SK-N-SH treated with all-trans-retinoic acid at 6 μM for 48 hours (cell line): ENCODE results near the gene AGGF1.

Experiments used
- ATAC-seq: fragments of 200-7000 bp; cut with Tn5 transposase; 3 replicates; pipeline ENCODE4 v1.9.1; 2020; ENCODE audit warnings: mild to moderate bottlenecking, moderate library complexity
- ARNTL ChIP-seq: fragments of 450-650 bp; formaldehyde crosslinking; IDR thresholded peaks from 2 replicates; pipeline ENCODE4 v1.5.0; 2020; ENCODE audit warnings: low read depth, mild to moderate bottlenecking, moderate library complexity, borderline replicate concordance
- BACH2 ChIP-seq: fragments of 250-450 bp; sonication (Bioruptor Pico); IDR thresholded peaks from 2 replicates; pipeline ENCODE4 v1.9.0; 2021; ENCODE audit warnings: mild to moderate bottlenecking, borderline replicate concordance
- CSDC2 ChIP-seq: fragments of 250-450 bp; sonication (Bioruptor Pico); IDR thresholded peaks from 2 replicates; pipeline ENCODE4 v1.5.0; 2020; ENCODE audit warnings: mild to moderate bottlenecking, moderate library complexity
- ESRRG ChIP-seq: fragments of 250-450 bp; sonication (Bioruptor Pico); IDR thresholded peaks from 2 replicates; pipeline ENCODE4 v1.6.1; 2021; ENCODE audit warnings: mild to moderate bottlenecking
- ISL1 ChIP-seq: fragments of 250-450 bp; sonication (Bioruptor Pico); IDR thresholded peaks from 2 replicates; pipeline ENCODE4 v2.1.2; 2022; ENCODE audit warnings: mild to moderate bottlenecking, moderate library complexity
- OSR1 ChIP-seq: fragments of 250-450 bp; sonication (Bioruptor Pico); IDR thresholded peaks from 2 replicates; pipeline ENCODE4 v1.8.0; 2022; ENCODE audit warnings: moderate library complexity, mild to moderate bottlenecking, inconsistent platforms
- PPARA ChIP-seq: fragments of 250-450 bp; sonication (Bioruptor Pico); IDR thresholded peaks from 2 replicates; pipeline ENCODE4 v1.5.0; 2020; ENCODE audit warnings: mild to moderate bottlenecking, borderline replicate concordance
- RARB ChIP-seq: fragments of 250-450 bp; sonication (Bioruptor Pico); IDR thresholded peaks from 2 replicates; pipeline ENCODE4 v1.8.0; 2021; ENCODE audit warnings: mild to moderate bottlenecking, moderate library complexity
- SNAI2 ChIP-seq: fragments of 250-450 bp; sonication (Bioruptor Pico); IDR thresholded peaks from 2 replicates; pipeline ENCODE4 v1.5.0; 2020; ENCODE audit warnings: mild to moderate bottlenecking, moderate library complexity
- TCF4 ChIP-seq: fragments of 250-450 bp; sonication (Bioruptor Pico); IDR thresholded peaks from 2 replicates; pipeline ENCODE4 v1.8.0; 2021; ENCODE audit warnings: mild to moderate bottlenecking, moderate library complexity, borderline replicate concordance
- TOX ChIP-seq: fragments of 250-450 bp; sonication (Bioruptor Pico); IDR thresholded peaks from 2 replicates; pipeline ENCODE4 v1.8.0; 2021; ENCODE audit warnings: mild to moderate bottlenecking, moderate library complexity, borderline replicate concordance
- ZC3H10 ChIP-seq: fragments of 250-450 bp; sonication (Bioruptor Pico); IDR thresholded peaks from 2 replicates; pipeline ENCODE4 v1.5.1; 2021; ENCODE audit warnings: mild to moderate bottlenecking, moderate library complexity
- ZFP30 ChIP-seq: fragments of 450-650 bp; formaldehyde crosslinking; IDR thresholded peaks from 2 replicates; pipeline ENCODE4 v1.5.0; 2022; ENCODE audit warnings: mild to moderate bottlenecking, moderate library complexity
- ZNF565 ChIP-seq: fragments of 450-650 bp; formaldehyde crosslinking; conservative IDR thresholded peaks from 2 replicates; pipeline ENCODE4 v1.5.0; 2020; ENCODE audit warnings: low read depth, mild to moderate bottlenecking, moderate library complexity
- ZNF70 ChIP-seq: fragments of 450-650 bp; formaldehyde crosslinking; IDR thresholded peaks from 2 replicates; pipeline ENCODE4 v1.5.0; 2020; ENCODE audit warnings: mild to moderate bottlenecking, moderate library complexity
- ZNF8 ChIP-seq: fragments of 450-650 bp; formaldehyde crosslinking; IDR thresholded peaks from 2 replicates; pipeline ENCODE4 v1.5.0; 2020; ENCODE audit warnings: mild to moderate bottlenecking, moderate library complexity
- TF ChIP-seq, protein P1 (sequence below): fragments of 250-450 bp; sonication (Bioruptor Pico); IDR thresholded peaks from 2 replicates; pipeline ENCODE4 v1.5.1; 2020; ENCODE audit warnings: low read depth, mild to moderate bottlenecking, moderate library complexity
- TF ChIP-seq, protein P2 (sequence below): fragments of 250-450 bp; sonication (Bioruptor Pico); IDR thresholded peaks from 2 replicates; pipeline ENCODE4 v1.8.0; 2020; ENCODE audit warnings: mild to moderate bottlenecking, moderate library complexity, borderline replicate concordance
- TF ChIP-seq, protein P3 (sequence below): fragments of 250-450 bp; sonication (Bioruptor Pico); IDR thresholded peaks from 2 replicates; pipeline ENCODE4 v1.8.0; 2021; ENCODE audit warnings: low read depth, mild to moderate bottlenecking, moderate library complexity, borderline replicate concordance
- TF ChIP-seq, protein P4 (sequence below): fragments of 250-450 bp; sonication (Bioruptor Pico); IDR thresholded peaks from 2 replicates; pipeline ENCODE4 v1.5.1; 2021; ENCODE audit warnings: mild to moderate bottlenecking, moderate library complexity
- TF ChIP-seq, protein P5 (sequence below): fragments of 250-450 bp; sonication (Bioruptor Pico); IDR thresholded peaks from 2 replicates; pipeline ENCODE4 v1.5.0; 2020; ENCODE audit warnings: mild to moderate bottlenecking, moderate library complexity

The AGGF1 gene

DNA sequence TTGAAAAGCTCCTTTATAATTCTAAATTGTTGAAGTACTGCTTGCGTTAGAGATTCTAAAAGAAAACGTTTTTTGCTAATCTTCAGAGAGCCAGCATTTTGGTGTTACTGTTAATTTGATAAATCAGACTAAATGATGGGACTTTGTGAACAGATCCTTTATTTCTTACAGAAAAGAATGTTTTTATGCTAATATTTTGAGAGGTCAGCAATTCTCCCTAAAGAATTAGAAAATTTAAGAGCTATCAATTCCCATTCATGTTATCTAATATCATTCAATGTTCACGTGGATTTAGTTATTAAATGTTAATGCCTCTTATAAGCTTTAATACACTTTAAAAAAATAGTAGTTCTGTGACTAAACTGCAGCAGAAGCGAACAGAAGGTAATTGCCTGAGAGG is 2.4 kb downstream of the AGGF1 start:
- ATAC-seq = no peak
- TF ChIP-seq, protein P1, sequence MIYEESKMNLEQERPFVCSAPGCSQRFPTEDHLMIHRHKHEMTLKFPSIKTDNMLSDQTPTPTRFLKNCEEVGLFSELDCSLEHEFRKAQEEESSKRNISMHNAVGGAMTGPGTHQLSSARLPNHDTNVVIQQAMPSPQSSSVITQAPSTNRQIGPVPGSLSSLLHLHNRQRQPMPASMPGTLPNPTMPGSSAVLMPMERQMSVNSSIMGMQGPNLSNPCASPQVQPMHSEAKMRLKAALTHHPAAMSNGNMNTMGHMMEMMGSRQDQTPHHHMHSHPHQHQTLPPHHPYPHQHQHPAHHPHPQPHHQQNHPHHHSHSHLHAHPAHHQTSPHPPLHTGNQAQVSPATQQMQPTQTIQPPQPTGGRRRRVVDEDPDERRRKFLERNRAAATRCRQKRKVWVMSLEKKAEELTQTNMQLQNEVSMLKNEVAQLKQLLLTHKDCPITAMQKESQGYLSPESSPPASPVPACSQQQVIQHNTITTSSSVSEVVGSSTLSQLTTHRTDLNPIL (CRISPR knock-in tag) = no peak
- TF ChIP-seq ZC3H10 (CRISPR knock-in tag) = no peak
- TF ChIP-seq ESRRG (CRISPR knock-in tag) = no peak
- no peak for TF ChIP-seq CSDC2 (CRISPR knock-in tag)
- no peak for TF ChIP-seq ZNF8 (CRISPR knock-in tag)
- no peak for TF ChIP-seq TOX (CRISPR knock-in tag)
- no peak for TF ChIP-seq ISL1
- TF ChIP-seq ZFP30 = no peak
- TF ChIP-seq, protein P2, sequence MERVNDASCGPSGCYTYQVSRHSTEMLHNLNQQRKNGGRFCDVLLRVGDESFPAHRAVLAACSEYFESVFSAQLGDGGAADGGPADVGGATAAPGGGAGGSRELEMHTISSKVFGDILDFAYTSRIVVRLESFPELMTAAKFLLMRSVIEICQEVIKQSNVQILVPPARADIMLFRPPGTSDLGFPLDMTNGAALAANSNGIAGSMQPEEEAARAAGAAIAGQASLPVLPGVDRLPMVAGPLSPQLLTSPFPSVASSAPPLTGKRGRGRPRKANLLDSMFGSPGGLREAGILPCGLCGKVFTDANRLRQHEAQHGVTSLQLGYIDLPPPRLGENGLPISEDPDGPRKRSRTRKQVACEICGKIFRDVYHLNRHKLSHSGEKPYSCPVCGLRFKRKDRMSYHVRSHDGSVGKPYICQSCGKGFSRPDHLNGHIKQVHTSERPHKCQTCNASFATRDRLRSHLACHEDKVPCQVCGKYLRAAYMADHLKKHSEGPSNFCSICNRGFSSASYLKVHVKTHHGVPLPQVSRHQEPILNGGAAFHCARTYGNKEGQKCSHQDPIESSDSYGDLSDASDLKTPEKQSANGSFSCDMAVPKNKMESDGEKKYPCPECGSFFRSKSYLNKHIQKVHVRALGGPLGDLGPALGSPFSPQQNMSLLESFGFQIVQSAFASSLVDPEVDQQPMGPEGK (CRISPR knock-in tag) = no peak

DNA sequence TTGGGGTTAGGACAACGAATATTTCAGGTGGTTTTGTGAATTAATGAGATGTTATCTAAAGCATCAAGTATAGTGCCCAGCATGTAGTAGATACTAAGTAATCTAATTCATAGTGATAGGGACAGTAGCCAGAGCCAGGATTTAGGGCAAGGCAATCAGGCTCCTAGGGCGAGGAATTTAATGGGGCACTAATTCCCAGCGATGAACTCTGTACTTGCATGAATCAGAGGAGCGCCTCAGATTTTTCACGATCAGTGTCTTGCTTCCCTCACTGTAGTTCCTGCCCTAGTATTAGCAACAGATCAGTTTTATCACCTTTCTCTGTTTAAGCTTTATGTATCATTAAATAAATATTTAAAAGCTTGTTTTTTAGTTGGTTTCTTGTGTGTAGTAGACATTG is 3.1 kb downstream of the AGGF1 start:
- TF ChIP-seq OSR1 (CRISPR knock-in tag) (no peak), CSDC2 (CRISPR knock-in tag) (no peak), ARNTL (CRISPR knock-in tag) (no peak), ISL1 (no peak), TCF4 (CRISPR knock-in tag) (no peak), ZNF565 (no peak), BACH2 (CRISPR knock-in tag) (no peak), ZFP30 (no peak), RARB (CRISPR knock-in tag) (no peak), SNAI2 (CRISPR knock-in tag) (no peak), ZNF70 (CRISPR knock-in tag) (no peak), PPARA (CRISPR knock-in tag) (no peak)
- TF ChIP-seq, protein P3, sequence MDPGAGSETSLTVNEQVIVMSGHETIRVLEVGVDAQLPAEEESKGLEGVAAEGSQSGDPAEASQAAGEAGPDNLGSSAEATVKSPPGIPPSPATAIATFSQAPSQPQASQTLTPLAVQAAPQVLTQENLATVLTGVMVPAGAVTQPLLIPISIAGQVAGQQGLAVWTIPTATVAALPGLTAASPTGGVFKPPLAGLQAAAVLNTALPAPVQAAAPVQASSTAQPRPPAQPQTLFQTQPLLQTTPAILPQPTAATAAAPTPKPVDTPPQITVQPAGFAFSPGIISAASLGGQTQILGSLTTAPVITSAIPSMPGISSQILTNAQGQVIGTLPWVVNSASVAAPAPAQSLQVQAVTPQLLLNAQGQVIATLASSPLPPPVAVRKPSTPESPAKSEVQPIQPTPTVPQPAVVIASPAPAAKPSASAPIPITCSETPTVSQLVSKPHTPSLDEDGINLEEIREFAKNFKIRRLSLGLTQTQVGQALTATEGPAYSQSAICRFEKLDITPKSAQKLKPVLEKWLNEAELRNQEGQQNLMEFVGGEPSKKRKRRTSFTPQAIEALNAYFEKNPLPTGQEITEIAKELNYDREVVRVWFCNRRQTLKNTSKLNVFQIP (CRISPR knock-in tag) = no peak
- TF ChIP-seq, protein P2 (CRISPR knock-in tag) = no peak
- TF ChIP-seq, protein P4, sequence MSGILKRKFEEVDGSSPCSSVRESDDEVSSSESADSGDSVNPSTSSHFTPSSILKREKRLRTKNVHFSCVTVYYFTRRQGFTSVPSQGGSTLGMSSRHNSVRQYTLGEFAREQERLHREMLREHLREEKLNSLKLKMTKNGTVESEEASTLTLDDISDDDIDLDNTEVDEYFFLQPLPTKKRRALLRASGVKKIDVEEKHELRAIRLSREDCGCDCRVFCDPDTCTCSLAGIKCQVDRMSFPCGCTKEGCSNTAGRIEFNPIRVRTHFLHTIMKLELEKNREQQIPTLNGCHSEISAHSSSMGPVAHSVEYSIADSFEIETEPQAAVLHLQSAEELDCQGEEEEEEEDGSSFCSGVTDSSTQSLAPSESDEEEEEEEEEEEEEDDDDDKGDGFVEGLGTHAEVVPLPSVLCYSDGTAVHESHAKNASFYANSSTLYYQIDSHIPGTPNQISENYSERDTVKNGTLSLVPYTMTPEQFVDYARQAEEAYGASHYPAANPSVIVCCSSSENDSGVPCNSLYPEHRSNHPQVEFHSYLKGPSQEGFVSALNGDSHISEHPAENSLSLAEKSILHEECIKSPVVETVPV (CRISPR knock-in tag) = no peak
- TF ChIP-seq, protein P1 (CRISPR knock-in tag) = no peak
- TF ChIP-seq, protein P5, sequence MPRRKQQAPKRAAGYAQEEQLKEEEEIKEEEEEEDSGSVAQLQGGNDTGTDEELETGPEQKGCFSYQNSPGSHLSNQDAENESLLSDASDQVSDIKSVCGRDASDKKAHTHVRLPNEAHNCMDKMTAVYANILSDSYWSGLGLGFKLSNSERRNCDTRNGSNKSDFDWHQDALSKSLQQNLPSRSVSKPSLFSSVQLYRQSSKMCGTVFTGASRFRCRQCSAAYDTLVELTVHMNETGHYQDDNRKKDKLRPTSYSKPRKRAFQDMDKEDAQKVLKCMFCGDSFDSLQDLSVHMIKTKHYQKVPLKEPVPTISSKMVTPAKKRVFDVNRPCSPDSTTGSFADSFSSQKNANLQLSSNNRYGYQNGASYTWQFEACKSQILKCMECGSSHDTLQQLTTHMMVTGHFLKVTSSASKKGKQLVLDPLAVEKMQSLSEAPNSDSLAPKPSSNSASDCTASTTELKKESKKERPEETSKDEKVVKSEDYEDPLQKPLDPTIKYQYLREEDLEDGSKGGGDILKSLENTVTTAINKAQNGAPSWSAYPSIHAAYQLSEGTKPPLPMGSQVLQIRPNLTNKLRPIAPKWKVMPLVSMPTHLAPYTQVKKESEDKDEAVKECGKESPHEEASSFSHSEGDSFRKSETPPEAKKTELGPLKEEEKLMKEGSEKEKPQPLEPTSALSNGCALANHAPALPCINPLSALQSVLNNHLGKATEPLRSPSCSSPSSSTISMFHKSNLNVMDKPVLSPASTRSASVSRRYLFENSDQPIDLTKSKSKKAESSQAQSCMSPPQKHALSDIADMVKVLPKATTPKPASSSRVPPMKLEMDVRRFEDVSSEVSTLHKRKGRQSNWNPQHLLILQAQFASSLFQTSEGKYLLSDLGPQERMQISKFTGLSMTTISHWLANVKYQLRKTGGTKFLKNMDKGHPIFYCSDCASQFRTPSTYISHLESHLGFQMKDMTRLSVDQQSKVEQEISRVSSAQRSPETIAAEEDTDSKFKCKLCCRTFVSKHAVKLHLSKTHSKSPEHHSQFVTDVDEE (CRISPR knock-in tag) = no peak
- no peak for ATAC-seq
